Measurements from ENCODE around the gene CNGB1.
"Not testable (repeated sequence)": the region's sequence is repeated elsewhere in the genome, so short reads cannot be mapped to it uniquely, and the experiment has no call there.

Gene CNGB1

DNA sequence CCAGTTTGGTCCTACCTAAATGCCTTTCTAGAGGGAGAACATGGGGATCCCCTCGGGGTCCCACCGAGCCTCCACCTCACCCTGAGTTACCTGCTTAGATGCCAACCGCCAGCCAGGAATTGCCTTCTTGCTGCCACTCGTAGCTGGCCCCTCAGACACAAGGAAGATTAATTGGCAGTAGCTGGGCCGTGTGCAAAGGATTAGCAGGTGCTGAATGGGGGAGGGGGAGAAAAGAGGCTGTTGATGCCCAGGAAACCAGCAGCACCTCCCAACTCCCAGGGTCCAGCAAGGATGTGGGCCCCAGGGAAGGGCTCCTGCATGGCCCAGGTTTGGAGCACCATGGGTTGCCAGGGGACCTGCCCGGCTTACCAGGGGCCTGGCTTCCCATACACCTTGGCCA, at the start of gene CNGB1:
TSS of gene CNGB1 (minus strand) at position 159 of the 400 bp plus-strand sequence. CDS start 3,842 bp downstream, outside the sequence.
- DNase-seq: no peak

DNA sequence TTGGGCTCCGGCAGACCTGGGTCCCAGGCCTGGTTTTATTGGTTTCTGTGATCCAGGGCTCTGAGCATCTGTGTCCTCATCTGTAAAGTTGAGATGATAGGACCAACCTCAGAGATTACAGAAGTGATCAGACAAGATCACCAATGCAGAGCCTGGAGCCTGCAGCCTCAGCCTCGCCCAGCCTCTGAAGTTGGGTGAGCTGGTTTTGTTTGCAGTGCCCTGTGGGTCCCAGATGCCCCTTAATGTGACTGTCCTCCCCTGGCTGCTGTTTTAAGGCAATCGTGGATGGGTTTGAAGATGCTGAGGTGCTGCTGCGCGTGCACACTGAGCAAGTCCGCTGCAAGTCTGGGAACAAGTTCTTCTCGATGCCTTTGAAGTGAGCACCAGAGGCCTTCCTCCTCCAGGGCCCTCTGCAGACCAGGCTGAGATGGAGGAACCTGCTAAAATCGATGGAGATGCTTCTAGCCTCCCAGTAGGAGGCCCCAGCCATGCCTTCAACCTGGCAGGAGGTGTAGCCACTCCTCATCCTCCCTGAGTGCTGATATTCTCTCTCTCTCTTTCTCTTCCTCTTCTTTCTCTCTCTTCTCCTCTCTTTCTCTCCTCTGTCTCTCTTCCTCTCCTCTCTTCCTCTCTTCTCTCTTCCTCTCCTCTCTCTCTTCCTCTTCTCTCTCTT, 49.1 kb upstream of the CNGB1 start:
- no peak for DNase-seq

DNA sequence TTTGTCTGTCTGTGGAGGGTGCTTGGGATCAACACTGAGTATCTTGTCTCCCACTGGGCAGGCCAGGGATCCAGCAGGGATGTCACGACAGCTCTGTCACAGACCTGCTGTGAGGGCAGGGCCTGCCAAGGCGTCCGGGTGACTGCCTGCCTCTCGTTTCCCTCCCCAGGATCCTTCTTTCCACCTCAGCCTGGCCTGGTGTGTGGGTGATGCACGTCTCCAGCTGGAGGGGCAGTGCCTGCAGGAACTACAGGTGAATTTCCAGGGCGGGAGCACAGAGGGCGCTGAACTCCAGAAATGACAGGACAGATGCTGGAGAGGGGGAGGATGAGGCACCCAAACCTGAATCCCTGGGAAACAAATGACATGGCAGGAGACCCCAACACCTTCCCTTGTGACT, 47.9 kb upstream of the CNGB1 start:
- no peak for DNase-seq

DNA sequence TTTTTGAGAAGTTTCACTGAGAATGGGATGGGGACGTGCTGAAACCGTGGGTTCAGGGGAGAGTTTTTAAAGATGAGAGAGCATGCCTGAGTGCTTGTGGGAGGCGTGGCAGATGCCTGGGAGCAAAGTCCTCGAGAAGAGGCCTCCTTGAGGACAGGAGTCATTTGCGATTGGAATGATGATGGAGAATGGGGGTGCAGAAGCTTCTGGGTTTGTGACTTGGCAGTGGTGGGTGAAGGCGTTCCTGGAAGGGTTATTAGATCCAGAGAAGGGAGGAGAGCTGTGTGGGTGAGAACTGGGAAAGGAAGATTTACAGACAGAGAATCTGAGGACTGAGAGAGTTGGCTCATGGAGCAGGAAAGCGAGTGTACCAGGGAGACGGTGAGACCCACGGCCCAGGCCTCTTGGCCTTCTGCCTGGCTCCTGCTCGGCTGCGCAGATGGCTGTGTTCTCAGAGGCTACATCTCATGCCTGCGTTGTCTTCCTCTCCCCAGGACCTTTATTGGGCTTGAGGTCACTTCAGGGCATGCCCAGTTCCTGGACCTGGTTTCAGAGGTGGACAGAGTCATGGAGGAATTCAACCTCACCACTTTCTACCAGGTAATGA, 46.0 kb upstream of the CNGB1 start:
- no peak for DNase-seq

DNA sequence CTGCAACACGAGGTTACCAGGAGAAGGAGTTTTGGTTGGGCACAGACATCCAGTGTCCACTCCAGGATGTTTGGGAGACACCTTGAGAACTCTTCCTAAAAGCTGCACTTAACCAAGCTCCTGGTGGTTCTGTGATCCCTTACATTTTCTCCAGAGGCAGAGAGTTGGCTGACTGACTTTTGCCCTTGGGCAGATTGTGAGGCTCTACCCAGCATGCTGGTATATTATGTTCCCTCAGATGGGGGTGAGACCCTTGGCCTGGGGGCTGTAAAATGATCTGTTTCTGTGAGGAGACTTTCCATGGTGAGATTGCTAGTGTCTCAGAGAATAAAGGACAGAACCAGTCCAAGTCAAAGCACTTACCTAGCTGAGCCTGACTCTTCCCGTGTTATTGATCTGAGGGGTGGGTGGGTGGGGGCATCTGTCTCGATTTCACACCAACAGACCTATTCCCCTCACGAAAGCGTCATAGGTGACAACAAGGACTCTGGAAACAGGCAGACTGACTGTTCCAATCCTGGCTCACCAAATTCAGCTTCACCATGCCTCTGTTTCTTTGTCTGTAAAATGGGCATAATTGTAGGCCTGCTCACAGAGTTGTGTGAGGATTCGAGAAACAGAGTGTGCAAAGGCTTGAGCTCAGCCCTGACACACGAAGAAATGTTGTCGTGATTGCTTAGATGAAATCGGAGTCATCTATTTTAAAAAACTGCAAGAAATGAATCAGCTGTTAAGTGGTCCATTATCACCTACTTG, 42.5 kb upstream of the CNGB1 start:
- no peak for DNase-seq

DNA sequence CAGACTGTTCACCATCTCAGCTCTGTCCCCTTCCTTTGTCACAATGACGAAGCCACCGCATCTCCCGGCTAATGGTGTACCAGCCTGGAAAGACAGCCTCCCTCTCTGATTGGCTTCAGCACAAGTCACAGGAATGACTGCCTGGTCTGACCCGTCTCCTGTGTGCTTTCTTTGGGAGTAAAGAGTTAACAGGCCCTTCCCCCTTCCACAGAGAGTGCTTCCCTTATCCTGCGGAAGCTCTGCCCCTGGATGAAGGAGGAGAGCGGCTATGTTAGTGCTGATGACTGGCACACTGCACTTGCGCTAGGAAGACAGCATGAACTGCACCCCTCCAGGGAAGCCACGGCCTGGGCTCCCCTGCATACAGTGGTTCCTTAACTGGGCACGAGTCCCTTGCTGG, 41.6 kb upstream of the CNGB1 start:
- no peak for DNase-seq

DNA sequence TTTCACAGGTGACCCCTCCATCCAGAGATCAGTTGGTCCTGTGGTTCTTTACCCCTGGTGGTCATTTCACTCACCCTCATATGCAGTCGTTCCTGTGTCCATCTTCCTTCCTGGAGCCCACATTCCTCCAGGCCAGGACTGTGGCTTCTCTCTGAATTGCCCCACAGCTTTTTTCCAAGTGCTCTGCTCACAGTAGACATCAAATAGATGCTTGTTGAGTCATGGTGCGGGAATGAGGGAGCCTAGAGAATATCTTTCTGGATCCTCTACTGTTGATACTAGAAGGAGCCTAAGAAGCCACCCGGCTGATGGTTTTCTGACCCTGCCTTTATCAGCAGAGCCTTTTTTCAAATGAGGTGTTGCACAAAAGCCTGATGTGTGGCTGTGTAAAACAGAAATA, 40.7 kb upstream of the CNGB1 start:
- no peak for DNase-seq

DNA sequence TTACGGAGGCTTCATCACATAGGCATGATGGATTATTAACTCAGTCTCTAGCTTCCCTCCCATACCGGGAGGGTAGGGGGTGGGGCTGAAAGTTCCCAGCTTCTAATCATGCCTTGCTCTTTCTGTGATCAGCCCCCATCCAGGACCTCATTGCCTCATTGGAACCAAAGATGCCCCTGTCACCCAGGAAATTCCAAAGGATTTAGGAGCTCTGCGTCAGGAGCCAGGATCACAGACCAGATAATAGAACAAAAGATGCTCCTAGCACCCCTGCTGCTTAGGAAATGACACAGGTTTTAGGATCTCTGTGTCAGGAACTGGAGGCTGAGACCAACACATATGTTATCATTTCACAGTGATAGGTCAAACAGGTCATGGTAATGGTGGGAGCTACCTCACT, 40.0 kb upstream of the CNGB1 start:
- no peak for DNase-seq

DNA sequence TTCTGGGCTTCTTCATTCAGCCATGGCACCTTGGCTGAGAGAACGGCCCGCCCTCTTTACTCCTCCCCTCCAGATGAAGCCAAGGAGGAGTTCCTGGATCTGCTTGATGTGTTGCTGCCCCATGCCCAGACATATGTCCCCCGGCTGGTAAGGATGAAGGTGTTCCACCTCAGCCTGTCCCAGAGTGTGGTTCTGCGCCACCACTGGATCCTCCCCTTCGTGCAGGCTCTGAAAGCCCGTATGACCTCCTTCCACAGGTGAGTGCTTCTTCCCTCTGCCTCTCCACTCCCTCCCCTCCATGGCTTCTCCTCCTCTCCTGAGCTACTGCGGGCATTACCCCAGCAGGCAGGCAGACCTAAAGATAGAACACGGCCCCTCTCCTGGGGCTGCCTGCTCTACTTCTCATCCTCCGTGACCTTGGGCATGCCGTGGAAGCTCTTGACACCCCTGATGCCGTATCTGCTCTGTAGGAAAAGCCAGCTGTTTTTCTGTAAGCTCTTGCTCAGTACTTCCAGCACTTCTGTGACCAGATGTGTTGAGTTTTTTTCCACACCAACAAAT, 39.0 kb upstream of the CNGB1 start:
- DNase-seq: no peak

DNA sequence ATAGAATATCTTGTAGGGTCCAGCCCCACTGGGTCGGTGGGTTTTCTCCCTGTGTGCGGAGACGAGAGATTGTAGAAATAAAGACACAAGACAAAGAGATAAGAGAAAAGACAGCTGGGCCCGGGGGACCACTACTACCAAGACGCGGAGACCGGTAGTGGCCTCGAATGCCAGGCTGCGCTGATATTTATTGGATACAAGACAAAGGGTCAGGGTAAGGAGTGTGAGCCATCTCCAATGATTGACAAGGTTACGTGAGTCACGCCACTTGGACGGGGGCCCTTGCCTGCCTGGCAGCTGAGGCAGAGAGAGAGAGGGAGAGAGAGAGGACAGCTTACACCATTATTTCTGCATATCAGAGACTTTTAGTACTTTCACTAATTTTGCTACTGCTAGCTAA, 33.8 kb upstream of the CNGB1 start:
- DNase-seq: not testable (repeated sequence)

DNA sequence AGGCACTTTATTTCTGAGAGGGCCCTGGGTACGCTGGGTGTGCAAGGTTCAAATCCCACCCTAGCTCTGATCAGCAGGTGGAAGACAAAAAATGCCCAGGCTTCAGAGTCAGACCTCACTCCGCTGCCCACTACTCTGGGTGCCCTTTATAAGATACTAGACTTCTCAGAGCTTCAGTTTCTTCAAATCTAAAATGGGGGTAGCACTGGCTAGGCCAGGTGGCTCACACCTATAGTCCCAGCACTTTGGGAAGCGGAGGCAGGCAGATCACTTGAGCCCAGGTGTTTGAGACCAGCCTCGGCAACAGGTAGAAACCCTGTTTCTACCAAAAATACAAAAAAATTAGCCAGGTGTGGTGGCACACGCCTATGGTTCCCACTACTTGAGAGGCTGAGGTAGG, 32.0 kb upstream of the CNGB1 start:
- no peak for DNase-seq

DNA sequence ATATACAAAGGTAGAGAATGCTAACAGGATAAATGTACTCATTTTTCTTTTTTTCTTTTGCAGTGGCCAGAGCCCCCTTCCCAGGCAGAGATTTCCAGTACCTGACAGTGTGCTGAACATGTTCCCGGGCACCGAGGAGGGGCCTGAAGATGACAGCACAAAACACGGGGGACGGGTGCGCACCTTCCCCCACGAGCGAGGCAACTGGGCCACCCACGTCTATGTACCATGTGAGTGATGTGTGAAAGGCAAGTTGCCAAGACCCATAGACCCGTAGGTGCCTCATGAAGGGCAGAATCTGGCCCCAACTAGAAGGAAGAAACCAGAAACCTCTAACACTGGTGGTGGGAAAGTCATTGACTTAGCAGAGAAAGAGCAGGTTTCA, 31.5 kb upstream of the CNGB1 start:
- no peak for DNase-seq

DNA sequence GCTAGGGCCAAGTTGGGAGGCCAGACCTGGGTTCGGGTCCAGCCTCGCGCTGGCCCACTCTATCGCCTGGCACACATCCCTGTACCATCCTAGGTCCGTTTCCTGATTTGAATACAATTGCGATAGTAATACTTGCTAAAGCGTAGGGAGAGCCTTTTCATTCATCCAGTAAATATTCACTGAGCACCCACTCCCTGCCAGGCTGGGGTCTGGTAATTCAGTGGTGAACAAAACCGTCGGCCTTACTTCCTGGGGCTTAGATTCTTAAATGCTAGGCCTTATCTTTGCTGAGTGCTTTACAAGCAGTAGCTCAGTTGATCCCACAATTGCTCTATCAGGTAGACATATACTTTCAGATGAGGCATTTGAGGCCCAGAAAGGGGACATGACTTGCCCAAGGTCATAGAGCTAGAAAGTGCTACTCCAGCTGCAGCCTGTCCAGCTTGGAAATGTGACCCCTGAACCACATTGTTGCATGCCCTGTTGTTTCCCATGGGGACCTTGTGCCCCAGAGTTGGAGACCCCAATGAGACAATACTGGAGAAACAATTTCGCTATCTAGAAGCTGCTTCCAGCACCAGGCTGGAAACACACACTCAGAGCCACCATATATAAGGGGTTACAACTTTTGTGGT, 31.0 kb upstream of the CNGB1 start:
- no peak for DNase-seq

DNA sequence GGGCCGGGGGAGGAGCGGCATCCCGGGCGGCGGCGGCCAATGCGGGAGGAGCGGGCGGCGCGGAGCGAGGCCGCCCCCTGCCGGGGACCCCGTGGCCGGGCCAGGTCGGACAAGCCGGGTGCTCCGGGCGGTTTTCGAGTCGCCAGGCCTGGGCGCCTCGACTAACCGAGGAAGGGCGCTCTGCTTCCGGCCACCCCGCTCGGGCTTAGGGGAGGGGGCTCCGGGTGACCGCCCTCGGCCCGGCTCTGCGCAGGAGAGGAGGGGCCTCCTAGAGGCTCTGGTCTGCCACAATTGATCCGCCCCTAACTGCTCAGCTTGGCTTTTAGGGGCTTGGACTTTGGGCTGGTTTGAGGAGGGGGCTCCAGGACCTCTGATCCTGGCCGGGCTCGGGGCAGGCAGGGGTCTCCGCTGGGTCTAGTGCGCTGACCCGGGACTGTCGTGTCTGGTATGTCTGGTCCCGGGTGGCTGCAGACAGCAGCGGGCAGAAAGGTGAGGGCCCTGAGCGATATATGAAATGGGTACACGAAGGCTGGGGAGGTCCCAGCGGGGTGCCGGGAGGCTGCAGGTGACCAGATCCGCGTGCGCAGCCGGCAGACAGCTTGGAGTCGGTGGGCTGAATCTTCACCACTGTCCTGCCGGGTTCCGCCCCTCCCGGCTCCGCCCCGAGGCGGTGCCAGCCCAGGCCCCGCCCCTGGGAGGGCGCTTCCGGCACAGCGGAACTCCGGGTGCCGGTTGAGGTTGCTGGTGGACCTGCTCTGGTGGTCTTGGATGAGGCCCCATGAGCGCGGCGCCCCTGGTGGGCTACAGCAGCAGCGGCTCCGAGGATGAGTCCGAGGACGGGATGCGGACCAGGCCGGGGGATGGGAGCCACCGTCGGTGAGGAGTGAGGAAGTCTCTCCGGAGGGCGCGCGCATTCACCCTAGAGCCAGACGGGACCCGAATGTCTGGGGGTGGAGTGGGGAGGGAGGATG, 30.1 kb upstream of the CNGB1 start, which contains the start of gene USB1:
TSS of gene USB1 (plus strand) at position 702 of the 971 bp plus-strand sequence. CDS start at position 779, 77 bp downstream.
- DNase-seq: peak; percentile 83

DNA sequence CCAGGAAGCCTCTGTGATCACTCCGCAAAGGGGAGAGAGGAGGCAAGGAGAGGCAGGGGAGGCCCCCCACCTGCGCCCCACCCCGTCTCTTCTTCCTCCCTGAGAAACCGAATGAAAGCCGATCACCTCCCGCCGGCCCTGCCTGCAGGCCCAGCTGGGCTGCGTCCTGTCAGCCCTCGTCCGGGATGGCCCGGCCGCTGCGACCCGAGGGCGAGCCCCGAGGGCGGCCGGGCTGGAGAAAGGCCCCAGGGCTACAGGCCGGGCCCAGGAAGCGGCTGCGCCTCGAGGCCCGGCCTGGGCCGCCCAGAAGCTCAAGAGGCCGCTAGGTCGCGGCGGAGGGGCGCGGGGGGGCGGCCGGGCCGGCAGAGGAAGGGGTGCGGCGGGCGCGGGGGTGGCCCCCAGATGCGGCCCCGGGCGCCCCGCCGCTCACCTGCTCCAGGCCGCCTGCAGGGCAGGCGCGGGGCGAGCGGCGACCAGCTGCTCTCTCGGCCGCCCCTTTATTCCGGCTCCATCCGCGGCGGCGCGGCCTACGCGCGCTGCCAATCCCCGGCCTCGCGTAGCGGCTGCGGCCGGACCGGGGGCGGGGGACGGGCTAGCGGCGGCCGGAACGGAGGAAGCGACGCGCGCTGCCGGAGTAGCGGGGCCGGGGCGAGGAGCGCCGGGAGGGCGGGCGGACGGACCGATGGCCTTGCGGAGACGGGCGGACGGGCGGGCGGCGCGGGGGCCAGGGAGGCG, 29.2 kb upstream of the CNGB1 start, which contains the start of gene ZNF319:
TSS of gene ZNF319 (minus strand) at position 702 of the 735 bp plus-strand sequence. CDS start 2,407 bp downstream, outside the sequence.
- no peak for DNase-seq

DNA sequence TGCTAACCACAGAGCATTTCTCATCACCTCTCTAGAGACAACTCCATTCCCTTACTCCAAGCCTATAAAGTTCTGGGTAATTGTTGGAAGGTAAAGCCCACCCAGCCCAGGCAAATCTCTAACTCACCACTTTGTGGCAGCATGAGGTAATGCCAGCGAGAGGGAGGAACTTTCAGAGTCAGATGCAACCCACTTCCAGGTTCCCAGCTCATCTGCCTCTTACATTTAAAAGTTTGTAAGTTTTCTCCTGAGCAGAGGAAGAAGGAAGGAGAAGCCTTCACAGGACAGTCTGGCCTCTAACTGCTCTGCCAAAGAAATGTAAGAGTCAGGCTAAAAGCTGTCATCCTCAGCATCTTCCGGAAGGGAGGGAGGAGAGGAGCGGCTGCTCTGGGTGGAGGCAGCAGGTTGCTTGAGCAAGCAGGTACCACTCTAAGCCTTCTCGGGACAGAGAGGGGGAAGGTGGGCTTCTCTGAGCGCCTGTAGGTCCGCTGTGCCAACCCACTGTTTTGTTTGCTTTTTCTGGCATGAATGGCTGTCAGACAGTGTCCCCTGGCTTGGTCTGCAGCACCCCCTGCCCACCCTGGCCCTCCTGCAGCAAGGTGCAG, 28.5 kb upstream of the CNGB1 start:
- DNase-seq: no peak

DNA sequence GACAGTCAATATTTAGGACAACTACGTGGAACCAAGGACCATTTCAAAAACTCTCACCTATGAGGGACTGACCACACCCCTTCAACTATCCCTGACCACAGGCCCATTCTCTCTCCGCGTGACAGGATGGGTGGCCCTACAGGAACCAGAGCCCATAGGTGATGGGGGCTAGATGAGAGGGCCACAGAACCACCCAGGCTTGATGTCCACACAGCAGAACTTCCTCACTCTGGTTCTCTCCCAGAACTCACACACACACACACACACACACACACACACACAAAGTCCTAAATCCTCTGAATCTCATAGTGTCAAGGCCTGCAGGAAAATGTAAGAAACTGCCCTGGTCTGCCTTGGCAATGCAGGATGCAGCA, 28.1 kb upstream of the CNGB1 start:
- DNase-seq: no peak

DNA sequence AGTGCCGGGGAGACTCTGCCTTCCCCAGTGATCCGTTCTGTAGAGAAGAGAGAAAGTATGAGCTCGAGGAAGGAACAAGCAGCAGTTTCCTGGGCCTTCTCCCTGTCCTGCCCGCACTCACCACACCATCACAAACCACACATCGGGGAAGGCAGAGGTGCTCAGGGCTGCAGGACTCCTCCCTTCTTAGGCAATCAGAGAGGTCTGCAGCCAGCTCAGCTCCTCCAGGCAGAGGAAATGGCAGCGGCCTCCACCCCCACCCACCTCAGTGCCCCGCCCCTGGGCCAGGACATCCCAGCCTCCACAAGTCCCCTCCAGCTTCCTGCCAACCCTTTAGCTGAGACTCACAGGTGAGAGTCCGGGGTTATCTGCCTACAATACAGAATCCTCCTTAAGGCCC, 27.6 kb upstream of the CNGB1 start:
- DNase-seq: peak; percentile 53

DNA sequence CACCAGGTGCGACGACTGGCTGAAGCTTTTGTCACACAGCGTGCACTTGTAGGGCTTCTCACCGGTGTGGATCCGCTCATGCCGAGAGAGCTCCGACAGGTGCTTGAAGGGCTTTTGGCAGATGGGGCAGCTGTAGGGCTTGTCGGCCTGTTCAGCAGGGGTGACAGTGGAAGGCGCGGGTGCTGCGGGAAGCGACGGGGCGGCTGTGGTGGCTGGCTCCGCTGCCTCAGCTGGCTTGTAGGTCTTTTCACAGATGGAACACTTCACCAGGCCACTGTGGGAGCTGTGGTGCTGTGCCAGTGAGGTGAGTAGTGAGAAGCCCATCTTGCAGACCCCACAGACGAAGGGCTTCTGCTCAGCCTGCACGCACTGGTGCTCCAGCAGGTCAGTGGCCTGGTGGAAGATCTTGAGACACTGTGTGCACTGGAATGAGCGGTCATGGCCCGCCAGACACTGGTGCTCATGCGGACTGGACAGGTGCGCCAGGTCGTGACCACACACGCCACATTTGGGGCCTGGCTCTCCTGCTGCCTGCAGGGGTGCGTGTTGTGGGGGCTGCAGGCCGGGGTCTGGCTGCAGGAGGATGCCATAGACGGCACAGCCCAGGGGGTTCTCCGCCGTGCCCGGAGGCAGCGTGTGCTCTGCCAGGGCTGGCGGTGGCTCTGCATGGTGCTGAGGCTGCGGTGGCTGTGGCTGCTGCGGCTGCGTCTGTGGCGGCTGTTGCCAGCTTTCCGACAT, 26.8 kb upstream of the CNGB1 start:
- DNase-seq: peak; percentile 12

DNA sequence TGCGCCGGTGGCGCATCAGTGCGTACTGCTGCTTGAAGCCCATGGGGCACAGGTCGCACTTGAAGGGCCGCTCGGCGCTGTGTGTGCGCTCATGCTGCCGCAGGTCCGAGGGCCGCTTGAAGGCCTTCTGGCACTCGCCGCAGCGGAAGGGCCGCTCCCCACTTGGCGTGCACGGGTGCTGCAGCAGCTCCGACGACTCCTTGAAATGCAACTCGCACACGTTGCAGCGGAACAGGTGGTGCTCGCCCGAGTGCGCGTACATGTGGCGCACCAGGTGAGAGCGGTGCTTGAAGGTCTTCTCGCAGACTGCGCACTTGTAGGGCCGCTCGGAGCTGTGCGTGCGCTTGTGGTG, 26.2 kb upstream of the CNGB1 start:
- DNase-seq: no peak
